HG03095 (cell line): Measurements from ENCODE around the gene PIP5K1B.

Source experiments
- ATAC-seq: cut with Tn5 transposase; IDR thresholded peaks from one replicate; pipeline ENCODE4 v1.9.1; 2021; ENCODE audit warnings: moderate library complexity; ENCODE audit not compliant: unreplicated experiment

PIP5K1B gene

DNA sequence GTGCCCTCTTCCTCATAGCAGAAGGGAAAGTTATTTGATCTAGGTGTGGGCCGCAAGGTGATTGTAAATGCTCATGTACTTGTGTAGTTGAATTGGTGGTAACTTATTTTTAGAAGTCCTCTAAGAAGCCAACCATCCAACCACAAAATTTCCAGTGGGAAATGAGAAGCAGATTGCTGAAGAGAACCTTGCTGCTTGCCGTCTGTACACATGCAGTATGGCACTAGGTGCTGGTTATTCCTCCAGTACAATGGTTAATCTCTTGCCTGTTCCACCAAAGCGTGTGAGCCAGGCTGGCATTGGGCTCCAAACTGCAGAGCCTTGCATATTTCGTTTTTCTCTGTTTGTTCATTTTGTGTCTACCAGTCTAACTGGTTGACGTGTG, 28.0 kb downstream of the PIP5K1B start:
- no peak for ATAC-seq

DNA sequence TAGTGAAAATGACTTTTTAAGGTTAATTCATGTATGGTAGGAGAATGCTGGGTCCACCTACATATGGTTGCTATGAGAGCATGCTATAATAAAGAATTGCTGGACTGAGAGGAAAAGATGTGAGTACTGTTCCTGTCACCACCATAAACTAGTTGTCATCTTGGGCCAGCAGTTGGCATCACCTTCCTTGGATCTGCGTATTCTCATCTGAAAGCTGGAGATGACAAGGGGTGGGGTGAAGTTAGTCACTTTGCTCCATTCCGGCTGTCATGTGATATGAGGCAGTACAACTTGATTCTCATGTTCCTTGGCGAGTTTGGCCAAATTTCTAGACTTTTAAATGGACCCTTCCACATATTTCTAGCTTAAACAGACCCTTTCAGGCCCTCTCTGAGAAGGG, 33.3 kb downstream of the PIP5K1B start:
- no peak for ATAC-seq

DNA sequence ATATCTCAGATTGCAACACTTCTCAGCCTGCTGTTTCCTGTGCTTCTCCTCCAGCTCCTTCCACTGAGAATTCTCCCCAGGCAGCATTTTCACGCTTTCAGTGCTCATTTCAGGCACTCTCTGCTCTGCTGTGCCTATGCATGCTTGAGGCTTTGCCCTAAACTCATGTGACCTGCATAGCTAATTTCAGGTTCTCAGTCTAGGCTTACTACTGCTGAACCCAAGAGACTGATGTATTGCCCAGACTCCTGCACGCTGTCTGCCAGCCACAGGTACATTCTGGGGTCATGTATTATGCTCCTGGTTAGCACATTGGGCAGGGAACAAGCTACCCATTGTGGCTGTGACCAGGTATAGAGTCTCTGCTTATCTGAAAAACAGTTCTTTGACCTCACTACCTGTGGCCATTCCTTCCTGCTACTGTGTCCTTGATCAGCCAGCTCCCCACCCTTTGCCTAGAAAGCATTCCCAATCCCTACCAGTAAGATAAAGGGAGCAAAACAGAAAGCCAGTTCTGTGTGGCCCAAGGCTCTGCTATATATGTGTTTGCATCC, 34.7 kb downstream of the PIP5K1B start:
- ATAC-seq: no peak

DNA sequence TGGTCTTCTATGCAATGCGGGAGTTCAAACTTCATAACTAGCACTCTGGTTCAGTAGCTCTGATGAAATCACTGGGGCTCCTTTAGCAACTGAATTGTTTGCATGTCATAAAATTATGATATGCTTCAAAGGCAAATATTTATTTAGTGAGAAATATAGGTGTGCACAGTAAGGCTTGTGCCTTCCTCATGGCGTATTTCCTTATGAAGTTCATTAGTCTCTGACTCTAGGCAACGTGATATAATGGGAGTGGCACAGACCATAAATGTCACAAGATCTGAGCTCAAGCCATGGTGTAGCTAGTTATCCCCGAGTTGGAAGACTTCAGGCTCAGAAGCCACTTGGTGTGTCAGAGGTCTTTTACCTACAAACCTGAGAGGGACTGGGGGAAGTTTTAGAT, 35.5 kb downstream of the PIP5K1B start:
- ATAC-seq: no peak

DNA sequence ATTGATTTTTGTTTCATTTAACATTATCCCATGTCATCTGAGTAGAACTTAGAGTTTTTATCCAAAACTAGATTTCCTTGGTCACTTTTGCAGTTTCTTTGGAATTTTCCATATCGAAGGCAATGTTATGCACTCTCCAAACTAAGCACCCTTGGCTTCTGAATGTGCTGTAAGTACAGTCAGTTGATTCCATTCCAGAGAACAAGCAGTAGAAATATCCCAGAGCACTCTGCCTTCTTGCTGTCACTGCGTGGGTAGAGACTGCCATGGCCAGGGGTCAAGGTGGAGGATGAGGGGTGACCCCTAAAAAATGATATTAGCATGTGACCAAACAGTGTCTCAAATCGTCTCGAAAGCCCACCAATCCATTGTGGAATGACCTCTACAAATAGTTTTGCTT, 36.2 kb downstream of the PIP5K1B start:
- no peak for ATAC-seq

DNA sequence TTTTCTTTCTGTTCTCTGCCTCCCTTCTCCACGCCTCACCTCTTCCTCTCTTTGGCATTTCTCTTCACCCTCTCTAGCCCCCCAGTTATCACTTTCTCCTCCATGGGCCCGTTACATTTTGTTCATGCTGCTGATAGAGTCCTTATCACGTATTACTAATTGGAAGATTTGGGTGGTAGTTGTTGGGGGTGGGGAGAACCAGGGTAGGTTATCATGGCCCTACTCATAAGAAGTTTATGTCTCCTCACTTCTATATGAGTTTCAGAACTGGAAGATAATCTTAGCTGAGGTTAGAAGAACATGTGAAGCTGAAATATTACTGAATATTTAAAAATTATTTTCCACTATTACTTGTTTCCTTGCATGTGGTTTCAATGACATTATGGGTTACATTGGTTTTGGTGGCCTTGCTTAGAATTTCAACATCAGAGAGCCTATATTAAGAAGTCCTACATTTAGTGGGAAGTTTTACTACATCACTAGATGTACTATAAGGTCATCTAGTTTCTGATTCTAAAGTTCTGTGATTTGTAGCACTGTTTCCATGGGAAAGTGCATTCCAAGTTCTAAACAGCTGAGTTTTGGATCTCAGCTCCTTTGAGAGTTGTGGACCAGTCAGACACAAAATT, 36.8 kb downstream of the PIP5K1B start:
- ATAC-seq: no peak

DNA sequence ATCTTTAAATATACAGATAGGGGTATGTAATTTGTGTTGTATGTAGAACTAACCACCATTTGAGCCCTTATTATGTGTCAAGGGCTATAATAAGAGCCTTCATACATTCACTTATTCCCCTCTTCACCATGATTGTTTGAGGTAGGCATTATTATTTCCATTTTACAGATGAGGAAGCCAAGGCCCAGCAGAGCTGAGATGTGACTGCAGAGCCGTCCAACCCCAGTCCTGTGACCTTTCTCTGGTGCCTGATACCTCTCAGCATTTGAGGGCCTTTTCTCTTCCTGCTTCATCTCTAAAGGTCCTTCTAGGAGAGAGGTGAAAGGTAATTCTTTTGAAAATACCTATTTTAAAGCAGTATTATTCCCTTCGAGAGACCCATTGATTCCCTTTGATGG, 37.3 kb downstream of the PIP5K1B start:
- no peak for ATAC-seq

DNA sequence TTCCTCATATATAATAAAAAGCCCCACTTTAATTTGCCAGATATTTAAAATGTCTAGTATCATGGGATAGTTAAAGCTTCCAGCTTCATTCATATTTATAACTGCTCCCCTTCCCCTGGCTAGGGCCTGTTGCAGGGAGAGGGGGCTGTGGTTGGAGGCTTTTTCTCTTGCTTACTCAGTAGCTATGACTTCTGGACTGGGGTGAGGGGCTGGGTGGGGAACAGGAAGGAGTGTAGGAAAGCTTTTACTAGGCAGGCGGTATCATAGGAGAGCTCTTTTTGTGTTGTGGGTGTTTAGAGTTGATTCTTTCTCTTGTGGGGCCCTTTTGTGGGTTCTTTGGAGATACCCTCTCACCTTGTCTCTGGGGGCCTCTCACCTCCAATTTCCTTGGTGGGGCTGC, 39.4 kb downstream of the PIP5K1B start:
- no peak for ATAC-seq

DNA sequence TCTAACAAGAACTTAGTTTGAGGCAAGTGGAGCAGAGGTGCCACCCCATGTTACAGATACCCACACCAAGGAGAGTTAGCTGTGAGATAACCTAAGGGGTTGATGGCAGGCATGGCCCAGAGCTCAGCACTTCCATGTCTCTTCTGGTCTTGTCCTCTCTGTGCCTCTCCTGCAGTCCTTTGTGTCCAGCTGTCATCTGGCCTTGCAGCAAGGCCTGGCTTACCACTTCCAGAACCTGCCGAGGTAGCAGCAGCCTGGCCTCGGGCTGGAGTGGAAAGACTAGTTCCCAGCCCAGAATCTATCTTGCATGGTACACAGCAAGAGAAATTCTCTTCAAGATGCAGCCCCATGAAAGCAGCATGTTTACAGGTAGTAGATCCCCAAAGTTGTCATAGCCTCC, 41.5 kb downstream of the PIP5K1B start:
- no peak for ATAC-seq

DNA sequence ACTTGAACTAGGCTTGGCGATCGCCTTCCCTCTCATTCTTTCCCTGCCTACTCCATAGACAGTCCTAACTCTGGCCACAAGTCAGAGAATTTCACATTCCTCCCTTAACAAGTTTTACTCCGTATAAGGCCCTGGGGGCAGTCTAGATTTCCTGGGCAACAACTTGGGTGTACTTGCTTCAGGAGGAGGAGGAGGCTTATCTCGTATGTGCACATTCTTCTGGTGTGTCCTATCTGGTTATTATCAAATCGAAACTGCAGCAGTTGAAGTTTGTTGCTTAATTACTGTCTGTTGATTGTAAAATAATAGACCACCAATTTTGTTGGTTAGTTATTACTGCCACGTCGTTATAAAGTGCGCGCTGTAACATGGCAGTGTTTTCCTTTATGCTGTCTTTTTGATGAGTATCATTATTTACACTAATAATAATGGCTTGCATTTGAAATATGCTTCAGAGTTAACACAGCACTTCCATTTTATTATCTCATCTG, 42.0 kb downstream of the PIP5K1B start:
- ATAC-seq: no peak

DNA sequence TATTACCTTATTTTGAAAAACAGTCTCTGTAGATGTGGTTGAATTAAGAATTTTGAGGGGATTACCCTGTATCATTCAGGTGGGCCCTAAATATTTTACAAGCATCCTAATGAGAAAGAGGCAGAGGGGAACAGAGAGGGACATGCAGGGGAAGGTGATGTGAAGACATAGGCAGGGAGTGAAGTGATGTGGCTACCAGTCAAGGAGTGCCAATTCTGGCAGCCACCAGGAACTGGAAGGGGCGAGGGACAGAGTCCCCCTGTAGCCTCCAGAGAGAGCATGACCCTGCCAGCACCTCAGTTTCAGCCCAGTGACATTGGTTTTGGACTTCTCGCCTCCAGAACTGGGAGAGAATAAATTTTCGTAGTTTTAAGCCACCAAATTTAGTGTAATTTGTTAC, 44.1 kb downstream of the PIP5K1B start:
- no peak for ATAC-seq

DNA sequence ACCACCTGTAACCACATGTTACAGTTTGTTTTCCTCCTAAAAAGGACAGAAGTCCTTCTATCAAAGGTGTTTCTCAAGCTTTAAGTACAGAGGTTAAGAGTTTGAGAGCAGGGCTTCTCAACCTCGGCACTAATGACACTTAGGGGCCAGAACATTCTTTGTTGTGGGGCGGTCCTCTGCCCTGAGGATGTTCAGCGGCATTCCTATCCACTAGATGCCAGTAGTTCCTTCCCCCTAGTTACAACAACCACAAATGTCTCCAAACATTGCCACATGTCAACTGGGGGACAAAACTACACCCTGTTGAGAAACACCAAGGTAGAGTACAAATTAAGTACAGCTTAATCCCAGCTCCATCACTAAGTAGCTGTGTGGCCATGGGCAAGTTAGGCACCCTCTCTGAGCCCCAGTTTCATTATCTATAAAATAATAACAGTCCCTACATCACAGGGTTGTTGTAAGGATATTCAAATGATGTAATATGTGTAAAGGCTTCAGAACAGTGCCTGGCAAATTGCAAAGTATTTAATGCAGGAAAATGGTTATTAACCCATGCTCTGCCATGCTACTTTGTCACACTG, 44.6 kb downstream of the PIP5K1B start:
- no peak for ATAC-seq

DNA sequence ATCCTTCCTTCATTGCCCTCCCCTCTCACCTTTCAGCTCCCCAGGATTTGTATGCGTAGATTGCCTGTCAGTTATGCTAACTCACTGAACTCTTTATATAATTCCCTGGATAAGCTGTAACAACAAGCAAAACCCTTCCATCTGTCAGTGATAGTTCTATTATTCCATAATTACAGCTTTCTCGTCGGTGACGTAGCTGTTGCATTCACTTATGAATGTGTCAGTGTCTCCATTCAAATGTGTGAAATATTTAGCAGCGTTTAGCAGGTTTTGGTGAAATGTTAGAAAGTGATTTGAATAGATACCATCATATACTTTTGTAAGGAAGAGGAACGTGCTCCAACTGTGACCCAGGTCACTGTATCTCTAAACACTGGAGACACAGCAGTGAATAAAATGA, 45.2 kb downstream of the PIP5K1B start:
- no peak for ATAC-seq

DNA sequence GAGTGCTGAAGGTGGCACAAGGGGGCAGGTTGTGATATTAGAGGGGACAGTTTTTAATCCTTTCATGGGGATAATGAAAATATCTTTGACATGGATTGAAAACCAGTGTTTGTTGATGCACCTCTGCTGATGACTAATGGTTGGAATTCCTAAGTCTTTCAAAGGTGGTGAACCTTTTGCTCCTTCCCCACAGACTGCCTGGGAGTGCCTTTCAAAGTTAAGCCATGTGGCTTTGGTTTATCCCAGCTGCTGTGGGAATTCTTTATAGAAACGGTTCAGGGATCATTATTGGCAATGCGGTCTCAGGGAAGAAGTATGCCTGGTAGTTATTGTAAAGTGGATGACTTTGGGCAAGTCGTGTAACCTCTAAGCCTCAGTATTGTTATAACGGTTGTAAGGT, 45.7 kb downstream of the PIP5K1B start:
- no peak for ATAC-seq

DNA sequence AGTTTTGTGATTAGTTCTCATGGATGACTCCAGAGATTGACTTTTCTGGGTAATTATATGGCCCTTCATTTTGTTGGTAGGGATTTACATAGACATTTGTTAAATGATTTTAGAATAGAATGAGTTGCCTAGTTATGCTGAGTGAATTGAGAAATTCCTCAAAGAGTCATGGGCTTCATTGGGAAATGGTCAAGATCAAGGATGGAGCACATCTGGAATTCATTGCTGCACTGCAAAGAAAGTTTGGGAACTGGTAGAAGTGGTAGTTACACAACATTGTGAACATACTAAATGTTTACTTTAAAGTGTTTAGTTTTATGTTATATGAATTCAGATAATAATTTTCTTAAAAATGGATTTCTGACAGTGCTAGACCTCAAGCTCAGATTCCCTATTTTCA, 46.5 kb downstream of the PIP5K1B start:
- ATAC-seq: no peak

DNA sequence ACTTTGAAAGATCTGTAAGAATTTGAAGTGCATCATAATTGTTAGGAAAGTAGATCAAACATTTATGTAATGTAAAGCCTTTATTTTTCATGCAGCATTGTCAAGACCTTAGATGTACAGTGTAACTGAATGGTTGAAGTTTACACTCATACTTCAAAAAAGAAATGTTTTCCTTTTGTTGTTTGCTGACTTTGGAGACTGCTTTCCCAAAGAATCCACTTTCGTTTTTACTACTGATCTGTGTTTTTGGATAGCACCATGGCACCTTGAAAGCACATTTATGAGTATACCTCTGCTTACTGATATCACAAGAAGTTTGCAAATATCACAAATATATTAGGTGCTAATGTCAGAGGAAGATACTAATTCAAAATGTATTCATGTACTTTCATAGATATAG, 50.0 kb downstream of the PIP5K1B start:
- ATAC-seq: no peak

DNA sequence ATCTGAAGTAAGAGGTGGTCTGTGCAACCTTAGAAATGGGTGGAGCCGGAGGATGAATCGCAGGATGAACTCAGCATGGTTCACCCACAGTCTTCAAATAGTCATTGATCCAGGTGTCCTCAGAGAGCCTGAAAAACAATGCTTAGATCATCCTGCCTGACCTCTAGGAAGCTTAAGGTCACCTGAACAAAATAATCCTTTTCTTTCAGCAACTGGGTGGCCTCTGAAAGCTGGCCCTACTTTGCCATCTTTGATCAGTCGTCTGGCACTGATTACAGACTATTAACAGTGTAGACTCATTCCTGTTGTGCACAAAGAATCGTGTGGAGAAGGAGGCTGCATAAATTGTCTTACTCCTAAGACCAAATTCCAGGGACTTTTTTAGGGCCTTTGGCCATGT, 50.7 kb downstream of the PIP5K1B start:
- no peak for ATAC-seq

DNA sequence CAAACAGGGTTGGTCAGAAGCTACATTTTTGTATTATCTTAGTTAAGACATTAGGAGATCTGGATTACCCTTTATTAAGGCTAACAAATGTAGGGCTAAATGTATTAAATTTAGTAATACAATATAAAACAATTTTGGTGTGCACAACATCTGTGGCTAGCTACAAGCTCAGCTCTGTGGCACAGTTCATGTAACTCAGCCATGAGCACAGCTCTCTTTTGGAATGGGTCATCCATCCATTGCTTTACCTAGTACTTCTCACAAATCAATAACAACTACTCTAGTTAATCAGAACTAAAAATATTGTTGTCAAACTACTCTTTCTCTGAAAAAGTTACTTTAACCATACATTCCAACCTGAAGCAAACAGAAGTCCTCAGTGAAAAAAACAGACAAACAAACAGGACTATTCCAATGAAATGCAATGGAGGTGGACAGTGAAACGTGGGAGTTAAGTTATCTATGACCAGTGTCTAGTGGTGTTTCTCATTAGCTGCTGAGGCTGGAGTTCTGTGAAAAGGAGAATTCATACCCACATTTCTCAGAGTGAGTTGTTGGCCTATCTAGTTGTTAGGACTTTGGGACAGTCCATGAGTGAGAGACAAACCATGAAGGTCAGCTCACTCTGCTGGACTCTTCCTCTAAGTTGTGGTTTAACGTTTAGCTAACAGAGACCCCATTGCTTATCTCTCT, 55.1 kb downstream of the PIP5K1B start:
- no peak for ATAC-seq

DNA sequence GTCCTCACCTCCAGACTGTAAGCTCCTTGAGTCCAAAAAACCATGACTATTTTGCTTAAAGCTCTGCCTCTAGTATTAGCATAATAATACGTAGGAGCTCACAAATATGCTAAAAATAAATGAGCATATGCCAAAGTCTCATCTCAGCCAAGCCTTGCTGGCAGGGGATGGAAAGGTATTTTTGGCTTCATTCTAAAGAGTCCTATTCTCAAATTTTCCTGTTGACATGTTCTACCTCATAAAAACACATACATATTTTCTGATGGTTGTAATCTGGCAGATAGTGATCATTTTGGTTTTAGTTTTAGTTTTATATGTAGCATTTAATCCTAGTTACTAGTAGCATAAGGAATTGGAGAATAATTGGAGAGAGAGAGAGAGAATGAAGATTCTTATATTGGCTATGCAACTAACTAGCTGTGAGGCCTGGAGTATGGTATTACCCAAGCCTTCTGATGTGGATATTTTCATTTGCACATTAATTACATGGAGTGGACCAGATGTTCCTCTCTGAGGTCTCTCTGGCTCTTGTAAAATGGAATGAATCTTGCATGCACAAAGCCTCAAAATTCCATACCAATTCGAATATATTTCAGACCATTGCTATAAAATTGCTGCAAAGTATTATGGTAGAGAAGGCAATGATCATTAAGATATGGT, 55.8 kb downstream of the PIP5K1B start:
- ATAC-seq: no peak

DNA sequence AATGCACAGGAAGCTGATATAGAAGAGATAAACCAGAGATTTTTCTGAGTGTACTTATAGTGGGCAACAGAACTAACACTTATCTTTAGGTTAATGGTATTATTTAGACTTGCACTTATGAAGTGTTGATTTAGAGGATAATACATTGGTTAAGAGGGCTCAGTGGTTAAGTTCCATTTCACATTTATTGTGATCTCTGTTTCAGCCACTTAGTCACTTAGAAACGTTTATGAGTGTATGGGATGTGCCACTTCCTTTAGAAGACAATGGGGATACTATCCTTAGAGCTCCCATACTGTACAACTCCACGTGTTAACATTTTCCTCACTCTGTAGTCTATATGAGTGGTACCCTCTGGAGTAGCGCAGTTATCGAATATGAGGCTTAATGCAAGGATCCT, 57.5 kb downstream of the PIP5K1B start:
- no peak for ATAC-seq

DNA sequence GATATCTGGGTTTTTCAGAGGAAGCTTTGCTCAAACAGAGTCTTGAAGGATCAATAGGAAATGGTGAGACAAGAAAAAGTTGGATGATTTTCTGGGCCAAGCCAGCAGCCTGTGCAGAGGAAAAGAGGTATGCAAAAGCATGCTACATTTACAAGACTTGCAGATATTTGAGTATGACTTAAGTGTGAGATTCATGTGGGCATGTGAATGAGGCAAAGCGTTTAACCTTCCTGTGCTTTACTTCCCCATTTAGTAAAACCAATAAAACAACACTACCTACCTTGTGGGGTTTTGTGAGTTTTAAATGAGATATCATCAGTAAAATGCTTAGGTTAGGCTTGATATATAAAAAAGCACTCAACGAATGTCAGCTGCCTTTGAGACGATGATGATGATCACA, 58.1 kb downstream of the PIP5K1B start:
- ATAC-seq: no peak

DNA sequence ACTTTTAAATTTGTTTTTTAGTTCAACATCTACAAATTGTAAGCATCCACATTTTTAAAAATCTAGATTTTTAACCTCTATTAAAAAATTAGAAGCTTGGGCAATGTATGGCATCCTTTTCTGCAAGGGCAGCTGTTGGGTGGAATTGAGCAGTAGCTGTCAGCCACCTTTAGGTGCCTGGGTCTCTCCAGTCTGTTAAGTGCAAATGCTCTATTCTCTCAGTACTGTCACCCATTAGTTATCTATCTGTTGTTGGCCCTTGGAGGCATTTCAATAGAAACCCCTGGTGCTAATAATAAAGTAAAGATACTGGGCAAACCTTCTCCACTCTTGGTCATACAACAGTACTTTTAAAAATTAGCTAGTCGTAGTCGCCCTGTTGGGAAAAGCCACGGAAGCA, 63.6 kb downstream of the PIP5K1B start:
- no peak for ATAC-seq
